Parathyroid adenoma (tissue), 2 donors: ENCODE data around the gene FAM222A.
A peak's percentile ranks its signal among the peaks of the same experiment; 100 is the strongest.

Source experiments
- H2AFZ ChIP-seq: fragments of 300-600 bp; sonication (generic); one replicate; pipeline ENCODE4 v1.7.0; 2017; ENCODE audit warnings: antibody characterized with exemption, mild to moderate bottlenecking
- H3K27ac ChIP-seq: fragments of 300-600 bp; sonication (generic); one replicate; pipeline ENCODE4 v1.7.0; 2017
- H3K27me3 ChIP-seq: fragments of 300-600 bp; sonication (generic); one replicate; pipeline ENCODE4 v1.7.0; 2017; ENCODE audit warnings: low read length; ENCODE audit not compliant: control insufficient read depth, insufficient read depth
- H3K36me3 ChIP-seq: fragments of 300-600 bp; sonication (generic); one replicate; pipeline ENCODE4 v1.7.0; 2017; ENCODE audit warnings: low read length; ENCODE audit not compliant: control insufficient read depth, insufficient read depth
- H3K4me1 ChIP-seq: fragments of 300-600 bp; sonication (generic); one replicate; pipeline ENCODE4 v1.7.0; 2017; ENCODE audit warnings: control low read depth
- H3K4me2 ChIP-seq: fragments of 300-600 bp; sonication (generic); one replicate; pipeline ENCODE4 v1.7.0; 2017; ENCODE audit warnings: low read length
- H3K4me3 ChIP-seq: fragments of 300-600 bp; sonication (generic); one replicate; pipeline ENCODE4 v1.7.0; 2017; ENCODE audit warnings: low read depth, low read length
- H3K79me2 ChIP-seq: fragments of 300-600 bp; sonication (generic); one replicate; pipeline ENCODE4 v1.7.0; 2017; ENCODE audit warnings: control low read depth
- H3K9ac ChIP-seq: fragments of 300-600 bp; sonication (generic); one replicate; pipeline ENCODE4 v1.7.0; 2017; ENCODE audit warnings: mild to moderate bottlenecking
- H3K9me3 ChIP-seq: fragments of 300-600 bp; sonication (generic); one replicate; pipeline ENCODE4 v1.7.0; 2017; ENCODE audit warnings: low read length; ENCODE audit not compliant: control insufficient read depth
- TF ChIP-seq, protein P1 (sequence below): fragments of 300-600 bp; sonication (generic); IDR thresholded peaks from one replicate; pipeline ENCODE4 v1.7.0; 2017; ENCODE audit warnings: antibody characterized with exemption, mild to moderate bottlenecking
- donor health status: primary hyperparathyroidism.

FAM222A gene

DNA sequence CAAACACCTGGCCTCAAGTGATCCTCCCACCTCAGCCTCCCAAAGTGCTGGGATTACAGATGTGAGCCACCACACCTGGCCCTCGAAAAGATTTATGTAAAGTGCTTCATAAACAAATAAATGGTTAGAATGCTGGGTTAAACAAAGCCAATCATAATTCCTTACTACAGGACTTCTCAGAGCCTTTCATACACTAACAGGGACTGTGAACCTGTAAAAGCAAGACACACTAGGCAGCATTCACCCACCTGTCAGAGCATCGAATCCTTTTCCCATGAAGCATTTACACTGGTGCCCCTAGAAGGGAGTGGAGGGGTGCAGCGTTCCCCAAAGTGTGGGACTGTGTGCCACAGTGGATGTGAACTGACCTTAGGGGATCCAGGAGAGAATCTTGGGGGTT lies 90.1 kb downstream of the FAM222A start:
- TF ChIP-seq, protein P1, sequence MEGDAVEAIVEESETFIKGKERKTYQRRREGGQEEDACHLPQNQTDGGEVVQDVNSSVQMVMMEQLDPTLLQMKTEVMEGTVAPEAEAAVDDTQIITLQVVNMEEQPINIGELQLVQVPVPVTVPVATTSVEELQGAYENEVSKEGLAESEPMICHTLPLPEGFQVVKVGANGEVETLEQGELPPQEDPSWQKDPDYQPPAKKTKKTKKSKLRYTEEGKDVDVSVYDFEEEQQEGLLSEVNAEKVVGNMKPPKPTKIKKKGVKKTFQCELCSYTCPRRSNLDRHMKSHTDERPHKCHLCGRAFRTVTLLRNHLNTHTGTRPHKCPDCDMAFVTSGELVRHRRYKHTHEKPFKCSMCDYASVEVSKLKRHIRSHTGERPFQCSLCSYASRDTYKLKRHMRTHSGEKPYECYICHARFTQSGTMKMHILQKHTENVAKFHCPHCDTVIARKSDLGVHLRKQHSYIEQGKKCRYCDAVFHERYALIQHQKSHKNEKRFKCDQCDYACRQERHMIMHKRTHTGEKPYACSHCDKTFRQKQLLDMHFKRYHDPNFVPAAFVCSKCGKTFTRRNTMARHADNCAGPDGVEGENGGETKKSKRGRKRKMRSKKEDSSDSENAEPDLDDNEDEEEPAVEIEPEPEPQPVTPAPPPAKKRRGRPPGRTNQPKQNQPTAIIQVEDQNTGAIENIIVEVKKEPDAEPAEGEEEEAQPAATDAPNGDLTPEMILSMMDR = no peak
- Histone ChIP-seq H3K36me3 (no peaks in the 10 kb centered on the region), H3K9ac (no peak overlapping the region), H3K79me2 (no peaks in the 10 kb centered on the region), H3K27ac (no peak overlapping the region), H3K4me3 (no peak overlapping the region), H2AFZ (no peak overlapping the region), H3K27me3 (no peaks in the 10 kb centered on the region), H3K4me1 (no peaks in the 10 kb centered on the region), H3K4me2 (no peak overlapping the region), H3K9me3 (no peaks in the 10 kb centered on the region)

- H2AFZ ChIP-seq = peak overlapping the region; percentile 51
- no peak overlapping the region for H3K4me2 ChIP-seq
- no peaks in the 10 kb centered on the region for H3K4me1 ChIP-seq
- no peak overlapping the region for H3K9ac ChIP-seq
- H3K9me3 ChIP-seq = no peaks in the 10 kb centered on the region
- TF ChIP-seq, protein P1 = peak; percentile 97
- H3K79me2 ChIP-seq = no peaks in the 10 kb centered on the region
- no peak overlapping the region for H3K4me3 ChIP-seq
- H3K36me3 ChIP-seq = no peaks in the 10 kb centered on the region
- no peak overlapping the region for H3K27ac ChIP-seq
- no peaks in the 10 kb centered on the region for H3K27me3 ChIP-seq
Measured at GRCh38 chr12:109804820-109805761, 91.5 kb downstream of the FAM222A start.

DNA sequence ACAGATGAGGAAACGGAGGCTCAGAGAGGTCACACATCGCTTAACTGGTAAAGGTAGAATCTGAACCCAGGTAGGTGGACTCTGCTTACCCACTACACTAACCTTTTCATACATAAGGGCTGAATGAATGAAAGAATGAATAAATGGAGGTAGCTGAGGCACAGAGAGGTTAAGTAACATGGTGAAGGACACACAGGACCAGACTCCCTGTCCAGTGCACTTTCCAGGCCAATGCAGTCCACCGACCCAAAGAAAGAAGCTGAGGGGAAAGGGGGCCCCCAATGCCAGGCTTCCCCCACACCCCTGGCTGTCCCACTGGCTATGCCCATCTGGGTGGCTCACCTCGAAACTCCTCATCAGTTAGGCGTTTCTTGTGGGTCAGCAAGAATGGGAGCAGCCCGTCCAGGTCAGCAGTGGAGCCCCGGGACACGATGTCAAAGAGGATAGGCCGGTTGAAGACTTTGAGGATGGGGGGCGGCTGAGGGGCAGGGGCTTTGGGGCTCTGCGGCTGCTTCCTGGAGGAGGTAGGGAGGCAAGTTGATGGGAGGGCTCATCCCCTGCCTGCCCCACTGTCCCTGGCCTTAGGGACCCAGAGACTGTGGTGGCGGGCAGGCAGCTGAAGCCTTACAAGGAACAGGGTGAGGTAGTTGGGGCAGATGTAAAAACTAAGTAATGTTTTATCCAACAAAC lies 94.5 kb downstream of the FAM222A start:
- TF ChIP-seq, protein P1 = no peak
- H3K27me3 ChIP-seq = no peaks in the 10 kb centered on the region
- no peaks in the 10 kb centered on the region for H3K36me3 ChIP-seq
- H2AFZ ChIP-seq = no peak overlapping the region
- H3K9ac ChIP-seq = no peak overlapping the region
- H3K79me2 ChIP-seq = no peaks in the 10 kb centered on the region
- no peak overlapping the region for H3K4me2 ChIP-seq
- no peak overlapping the region for H3K4me3 ChIP-seq
- no peaks in the 10 kb centered on the region for H3K4me1 ChIP-seq
- H3K9me3 ChIP-seq = no peaks in the 10 kb centered on the region
- no peak overlapping the region for H3K27ac ChIP-seq

- Histone ChIP-seq H3K9me3 (no peaks in the 10 kb centered on the region), H3K9ac (no peak overlapping the region), H3K4me1 (no peaks in the 10 kb centered on the region), H3K36me3 (no peaks in the 10 kb centered on the region), H3K27me3 (no peaks in the 10 kb centered on the region), H2AFZ (no peak overlapping the region), H3K4me2 (no peak overlapping the region), H3K79me2 (no peaks in the 10 kb centered on the region), H3K4me3 (no peak overlapping the region), H3K27ac (no peak overlapping the region)
- TF ChIP-seq, protein P1 = no peak
Measured at GRCh38 chr12:109808876-109809646, 95.4 kb downstream of the FAM222A start.
